Tibial nerve (tissue), 3 donors: ENCODE results near the gene OR7D2.

ENCODE experiments used
- POLR2A ChIP-seq, 2 donors: fragments of 450-650 bp; IDR thresholded peaks; one replicate each; pipeline ENCODE4 v1.6.1; 2017; ENCODE audit warnings: antibody characterized with exemption in 2 of 2, mild to moderate bottlenecking in 2 of 2, moderate library complexity in 2 of 2
- TF ChIP-seq, protein P1 (sequence below), 5 experiments: fragments of 200-600 bp in 3 of 5; fragments of 450-650 bp in 2 of 5; sonication (generic) in 3 of 5; IDR thresholded peaks; one replicate each; pipeline ENCODE4 v1.5.1; 2016 to 2019; ENCODE audit warnings: antibody characterized with exemption in 5 of 5, mild to moderate bottlenecking in 3 of 5, moderate library complexity in 2 of 5

- TF ChIP-seq, protein P1, sequence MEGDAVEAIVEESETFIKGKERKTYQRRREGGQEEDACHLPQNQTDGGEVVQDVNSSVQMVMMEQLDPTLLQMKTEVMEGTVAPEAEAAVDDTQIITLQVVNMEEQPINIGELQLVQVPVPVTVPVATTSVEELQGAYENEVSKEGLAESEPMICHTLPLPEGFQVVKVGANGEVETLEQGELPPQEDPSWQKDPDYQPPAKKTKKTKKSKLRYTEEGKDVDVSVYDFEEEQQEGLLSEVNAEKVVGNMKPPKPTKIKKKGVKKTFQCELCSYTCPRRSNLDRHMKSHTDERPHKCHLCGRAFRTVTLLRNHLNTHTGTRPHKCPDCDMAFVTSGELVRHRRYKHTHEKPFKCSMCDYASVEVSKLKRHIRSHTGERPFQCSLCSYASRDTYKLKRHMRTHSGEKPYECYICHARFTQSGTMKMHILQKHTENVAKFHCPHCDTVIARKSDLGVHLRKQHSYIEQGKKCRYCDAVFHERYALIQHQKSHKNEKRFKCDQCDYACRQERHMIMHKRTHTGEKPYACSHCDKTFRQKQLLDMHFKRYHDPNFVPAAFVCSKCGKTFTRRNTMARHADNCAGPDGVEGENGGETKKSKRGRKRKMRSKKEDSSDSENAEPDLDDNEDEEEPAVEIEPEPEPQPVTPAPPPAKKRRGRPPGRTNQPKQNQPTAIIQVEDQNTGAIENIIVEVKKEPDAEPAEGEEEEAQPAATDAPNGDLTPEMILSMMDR (IDR thresholded peaks at IDR 0.05) = no peak
- no peak for TF ChIP-seq POLR2A (IDR thresholded peaks at IDR 0.05)
These were observed 39.1 kb upstream of the OR7D2 start for GRCh38 chr19:9139609-9140158.
